Measurements from ENCODE around the gene PGBD1.

PGBD1 gene

DNA sequence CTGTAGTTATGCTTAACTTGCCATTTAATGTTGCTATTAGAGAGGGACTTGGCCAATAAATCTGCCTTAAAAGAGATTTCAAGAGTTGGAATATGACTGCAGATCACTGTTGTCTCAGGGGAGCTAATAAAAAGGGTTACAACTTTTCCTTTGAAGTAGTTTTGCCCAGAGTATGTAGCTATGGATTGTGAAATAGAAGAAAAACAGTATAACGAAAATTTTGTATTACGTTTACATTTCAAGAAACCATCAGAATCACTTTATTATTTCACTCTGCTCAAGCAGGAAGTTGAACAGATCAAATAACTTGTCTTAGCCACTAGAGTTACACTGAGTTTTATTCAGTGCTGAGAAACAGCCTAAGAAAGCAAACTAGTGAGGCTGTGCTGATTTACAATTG lies 17.4 kb upstream of the PGBD1 start:
- TF ChIP-seq, protein P1, sequence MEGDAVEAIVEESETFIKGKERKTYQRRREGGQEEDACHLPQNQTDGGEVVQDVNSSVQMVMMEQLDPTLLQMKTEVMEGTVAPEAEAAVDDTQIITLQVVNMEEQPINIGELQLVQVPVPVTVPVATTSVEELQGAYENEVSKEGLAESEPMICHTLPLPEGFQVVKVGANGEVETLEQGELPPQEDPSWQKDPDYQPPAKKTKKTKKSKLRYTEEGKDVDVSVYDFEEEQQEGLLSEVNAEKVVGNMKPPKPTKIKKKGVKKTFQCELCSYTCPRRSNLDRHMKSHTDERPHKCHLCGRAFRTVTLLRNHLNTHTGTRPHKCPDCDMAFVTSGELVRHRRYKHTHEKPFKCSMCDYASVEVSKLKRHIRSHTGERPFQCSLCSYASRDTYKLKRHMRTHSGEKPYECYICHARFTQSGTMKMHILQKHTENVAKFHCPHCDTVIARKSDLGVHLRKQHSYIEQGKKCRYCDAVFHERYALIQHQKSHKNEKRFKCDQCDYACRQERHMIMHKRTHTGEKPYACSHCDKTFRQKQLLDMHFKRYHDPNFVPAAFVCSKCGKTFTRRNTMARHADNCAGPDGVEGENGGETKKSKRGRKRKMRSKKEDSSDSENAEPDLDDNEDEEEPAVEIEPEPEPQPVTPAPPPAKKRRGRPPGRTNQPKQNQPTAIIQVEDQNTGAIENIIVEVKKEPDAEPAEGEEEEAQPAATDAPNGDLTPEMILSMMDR (IDR thresholded peaks at IDR 0.05): no peak

GRCh38 chr6:28264834-28265401 lies 16.5 kb upstream of the PGBD1 start:
- TF ChIP-seq, protein P1 (IDR thresholded peaks at IDR 0.05): no peak

- TF ChIP-seq, protein P1 (IDR thresholded peaks at IDR 0.05): no peak
Measured at GRCh38 chr6:28266563-28266961, 14.8 kb upstream of the PGBD1 start.

GRCh38 chr6:28266962-28267694 lies 14.2 kb upstream of the PGBD1 start, which contains the start of gene ZSCAN26:
Gene ZSCAN26, plus strand, starts transcription at chr6:28267143. Its CDS starts 4,777 bp downstream, at chr6:28271920.
- TF ChIP-seq, protein P1 (IDR thresholded peaks at IDR 0.05): no peak

- TF ChIP-seq, protein P1 (IDR thresholded peaks at IDR 0.05): no peak
Measured at GRCh38 chr6:28267695-28268059, 13.7 kb upstream of the PGBD1 start.

DNA sequence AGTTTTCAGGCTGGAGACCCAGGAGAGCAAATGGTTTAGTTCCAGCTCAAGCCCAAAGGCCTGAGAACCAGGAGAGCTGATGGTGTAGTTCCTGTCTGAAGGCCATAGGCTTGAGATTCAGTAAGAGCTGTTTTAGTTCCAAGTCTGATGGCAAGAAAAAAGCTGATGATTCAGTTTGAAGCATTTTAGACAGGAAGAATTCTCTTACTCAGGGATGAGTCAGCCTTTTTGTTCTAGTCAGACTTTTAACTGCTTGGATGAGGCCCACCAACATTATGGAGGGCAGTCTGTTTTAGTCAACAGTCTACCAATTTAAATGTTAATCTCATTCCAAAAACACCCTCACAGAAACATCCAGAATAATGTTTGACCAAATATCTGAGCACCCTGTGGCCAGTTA lies 11.9 kb upstream of the PGBD1 start:
- TF ChIP-seq, protein P1 (IDR thresholded peaks at IDR 0.05): no peak

DNA sequence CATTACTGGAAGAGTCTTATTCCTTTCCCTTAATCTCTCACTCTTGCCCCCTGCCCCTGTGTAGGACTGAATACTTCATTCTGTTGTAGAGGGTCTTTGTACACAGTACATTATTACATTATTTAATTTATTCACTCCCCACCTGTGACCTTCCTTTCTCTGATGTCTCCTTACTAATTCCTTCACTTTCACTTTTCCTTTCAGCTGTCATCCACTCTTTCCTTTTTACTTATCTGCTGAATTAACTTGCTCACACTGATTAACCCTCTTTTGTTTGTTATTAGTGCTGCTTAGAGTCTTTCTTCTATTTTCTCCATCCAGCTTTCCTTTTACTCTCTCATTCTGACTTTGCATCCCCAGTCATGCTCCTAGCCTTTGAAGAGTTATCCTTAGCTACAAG lies 6.5 kb upstream of the PGBD1 start:
- TF ChIP-seq, protein P1 (IDR thresholded peaks at IDR 0.05): no peak
